ENCODE results near the gene SUN3. TPM values are rescaled to one million over a fixed set of nuclear protein-coding genes. Genes with fewer than 3 reads are reported as not detected.
A peak's percentile ranks its signal among the peaks of the same experiment; 100 is the strongest.
"Not testable (repeated sequence)": the region's sequence is repeated elsewhere in the genome, so short reads cannot be mapped to it uniquely, and the experiment has no call there.

SUN3 gene
- total and polyA plus RNA-seq, 4 experiments from 2014 or later, result 0.56 TPM; not detected in 3

- DNase-seq; H3K27me3 ChIP-seq (ENCODE audit: insufficient read depth, low read length); H3K4me1 Mint-ChIP-seq; intact Hi-C loops (cut with micrococcal nuclease); H3K4me1 ChIP-seq (ENCODE audit: insufficient read depth, low read length); H3K4me3 ChIP-seq (ENCODE audit: low read length in 2 of 2); POLR2A ChIA-PET (ENCODE audit: partially characterized antibody); H3K9me3 Mint-ChIP-seq; H3K4me3 Mint-ChIP-seq; H3K36me3 ChIP-seq (ENCODE audit: insufficient read depth, low read length); H3K27ac Mint-ChIP-seq; H3K36me3 Mint-ChIP-seq; H3K9me3 ChIP-seq (ENCODE audit: control insufficient read depth in 1 of 2, low read length in 2 of 2); H3K27me3 Mint-ChIP-seq; H3K27ac ChIP-seq (ENCODE audit: low read depth, low read length): not testable (repeated sequence)
- CTCF ChIA-PET (ENCODE audit: partially characterized antibody), result interaction anchor here (1.0 to 4.9 kb wide), 3 partner anchors 164 to 212 kb away, joined by 3 to 94 read pairs (median 4); no protein-coding TSS in a partner anchor
These were observed 86.3 kb downstream of the SUN3 start for GRCh38 chr7:47942651-47943050.

- Histone ChIP-seq H3K27me3 (ENCODE audit: insufficient read depth, low read length) (no peaks in the 10 kb centered on the region), H3K9me3 (ENCODE audit: control insufficient read depth in 1 of 2, low read length in 2 of 2) (no peaks in the 10 kb centered on the region), H3K36me3 (ENCODE audit: insufficient read depth, low read length) (no peaks in the 10 kb centered on the region), H3K27ac (ENCODE audit: low read depth, low read length) (no peak overlapping the region), H3K4me1 (ENCODE audit: insufficient read depth, low read length) (no peaks in the 10 kb centered on the region), H3K4me3 (ENCODE audit: low read length in 2 of 2) (no peak overlapping the region)
- peaks cover 0 to 3% (median 0%) of the 10 kb centered on the region in 4 donors for H3K4me1 Mint-ChIP-seq
- no peak for DNase-seq
- CTCF ChIA-PET (ENCODE audit: partially characterized antibody), result interaction anchor here (1.4 kb wide), 1 partner anchor 168 kb away, joined by 4 read pairs; no protein-coding TSS in a partner anchor
- H3K9me3 Mint-ChIP-seq, result no peaks in the 10 kb centered on the region
- intact Hi-C loops (cut with micrococcal nuclease), result no loop called here
- no peaks in the 10 kb centered on the region for H3K36me3 Mint-ChIP-seq
- POLR2A ChIA-PET (ENCODE audit: partially characterized antibody), result no interaction called here
- peak overlapping the region in 1 of 7 donors; percentile 19 for H3K27ac Mint-ChIP-seq
- no peak overlapping the region for H3K4me3 Mint-ChIP-seq
- no peaks in the 10 kb centered on the region for H3K27me3 Mint-ChIP-seq
These were observed 86.8 kb downstream of the SUN3 start for GRCh38 chr7:47942132-47942531.

GRCh38 chr7:47941136-47941844 is 87.6 kb downstream of the SUN3 start:
- no peaks in the 10 kb centered on the region for H3K9me3 ChIP-seq (ENCODE audit: control insufficient read depth in 1 of 2, low read length in 2 of 2)
- H3K27me3 Mint-ChIP-seq, result no peaks in the 10 kb centered on the region
- no peaks in the 10 kb centered on the region for H3K4me1 ChIP-seq (ENCODE audit: insufficient read depth, low read length)
- H3K4me3 ChIP-seq (ENCODE audit: low read length in 2 of 2), result no peak overlapping the region
- no peaks in the 10 kb centered on the region for H3K36me3 Mint-ChIP-seq
- no peak overlapping the region for H3K27ac ChIP-seq (ENCODE audit: low read depth, low read length)
- H3K27me3 ChIP-seq (ENCODE audit: insufficient read depth, low read length), result no peaks in the 10 kb centered on the region
- no peak for DNase-seq
- H3K27ac Mint-ChIP-seq, result no peak overlapping the region
- peaks cover 0 to 3% (median 0%) of the 10 kb centered on the region in 4 donors for H3K4me1 Mint-ChIP-seq
- ChIA-PET CTCF (ENCODE audit: partially characterized antibody) (interaction anchor here (1.4 kb wide), 1 partner anchor 169 kb away, joined by 4 read pairs; no protein-coding TSS in a partner anchor), POLR2A (ENCODE audit: partially characterized antibody) (no interaction called here)
- intact Hi-C loops (cut with micrococcal nuclease), result no loop called here
- H3K4me3 Mint-ChIP-seq, result no peak overlapping the region
- H3K36me3 ChIP-seq (ENCODE audit: insufficient read depth, low read length), result no peaks in the 10 kb centered on the region
- no peaks in the 10 kb centered on the region for H3K9me3 Mint-ChIP-seq

GRCh38 chr7:47940088-47941013 is 88.6 kb downstream of the SUN3 start:
- no peaks in the 10 kb centered on the region for H3K36me3 ChIP-seq (ENCODE audit: insufficient read depth, low read length)
- ChIA-PET POLR2A (ENCODE audit: partially characterized antibody) (no interaction called here), CTCF (ENCODE audit: partially characterized antibody) (interaction anchor here (1.0 to 1.4 kb wide), 5 partner anchors 8 to 170 kb away, joined by 3 to 5 read pairs (median 4); partner anchors contain the start of gene PKD1L1)
- Mint-ChIP-seq H3K36me3 (no peaks in the 10 kb centered on the region), H3K9me3 (no peaks in the 10 kb centered on the region), H3K27me3 (no peaks in the 10 kb centered on the region), H3K27ac (peak overlapping the region in 1 of 7 donors; percentile 25), H3K4me3 (no peak overlapping the region), H3K4me1 (peaks cover 0 to 3% (median 0%) of the 10 kb centered on the region in 4 donors)
- no peaks in the 10 kb centered on the region for H3K27me3 ChIP-seq (ENCODE audit: insufficient read depth, low read length)
- intact Hi-C loops (cut with micrococcal nuclease), result no loop called here
- no peaks in the 10 kb centered on the region for H3K4me1 ChIP-seq (ENCODE audit: insufficient read depth, low read length)
- H3K4me3 ChIP-seq (ENCODE audit: low read length in 2 of 2), result no peak overlapping the region
- H3K27ac ChIP-seq (ENCODE audit: low read depth, low read length), result no peak overlapping the region
- H3K9me3 ChIP-seq (ENCODE audit: control insufficient read depth in 1 of 2, low read length in 2 of 2), result no peaks in the 10 kb centered on the region
- no peak for DNase-seq

GRCh38 chr7:47939425-47940036 is 89.4 kb downstream of the SUN3 start:
- H3K9me3 Mint-ChIP-seq, result no peaks in the 10 kb centered on the region
- Histone ChIP-seq H3K9me3 (ENCODE audit: control insufficient read depth in 1 of 2, low read length in 2 of 2) (no peaks in the 10 kb centered on the region), H3K36me3 (ENCODE audit: insufficient read depth, low read length) (no peaks in the 10 kb centered on the region), H3K27ac (ENCODE audit: low read depth, low read length) (no peak overlapping the region), H3K27me3 (ENCODE audit: insufficient read depth, low read length) (no peaks in the 10 kb centered on the region), H3K4me1 (ENCODE audit: insufficient read depth, low read length) (no peaks in the 10 kb centered on the region), H3K4me3 (ENCODE audit: low read length in 2 of 2) (no peak overlapping the region)
- ChIA-PET POLR2A (ENCODE audit: partially characterized antibody) (no interaction called here), CTCF (ENCODE audit: partially characterized antibody) (interaction anchor here (1.0 to 1.4 kb wide), 4 partner anchors 9 to 171 kb away, joined by 3 to 5 read pairs (median 4); partner anchors contain the start of gene PKD1L1)
- no peaks in the 10 kb centered on the region for H3K36me3 Mint-ChIP-seq
- H3K27ac Mint-ChIP-seq, result peak overlapping the region in 1 of 7 donors; percentile 25
- H3K4me3 Mint-ChIP-seq, result no peak overlapping the region
- no peak for DNase-seq
- no peaks in the 10 kb centered on the region for H3K4me1 Mint-ChIP-seq
- intact Hi-C loops (cut with micrococcal nuclease), result no loop called here
- no peaks in the 10 kb centered on the region for H3K27me3 Mint-ChIP-seq

- no peaks in the 10 kb centered on the region for H3K36me3 Mint-ChIP-seq
- Histone ChIP-seq H3K27ac (ENCODE audit: low read depth, low read length) (no peak overlapping the region), H3K27me3 (ENCODE audit: insufficient read depth, low read length) (no peaks in the 10 kb centered on the region), H3K4me1 (ENCODE audit: insufficient read depth, low read length) (no peaks in the 10 kb centered on the region), H3K9me3 (ENCODE audit: control insufficient read depth in 1 of 2, low read length in 2 of 2) (no peaks in the 10 kb centered on the region), H3K36me3 (ENCODE audit: insufficient read depth, low read length) (no peaks in the 10 kb centered on the region), H3K4me3 (ENCODE audit: low read length in 2 of 2) (no peak overlapping the region)
- H3K4me1 Mint-ChIP-seq, result no peaks in the 10 kb centered on the region
- intact Hi-C loops (cut with micrococcal nuclease), result no loop called here
- no peak overlapping the region for H3K4me3 Mint-ChIP-seq
- POLR2A ChIA-PET (ENCODE audit: partially characterized antibody), result no interaction called here
- H3K27ac Mint-ChIP-seq, result peak overlapping the region in 1 of 7 donors; percentile 21
- DNase-seq, result no peak
- no peaks in the 10 kb centered on the region for H3K9me3 Mint-ChIP-seq
- CTCF ChIA-PET (ENCODE audit: partially characterized antibody), result interaction anchor here (1.4 kb wide), 1 partner anchor 172 kb away, joined by 4 read pairs; no protein-coding TSS in a partner anchor
- no peaks in the 10 kb centered on the region for H3K27me3 Mint-ChIP-seq
These were observed 90.2 kb downstream of the SUN3 start for GRCh38 chr7:47938574-47939165.
